Measurements from ENCODE around the gene SEL1L2.

DNA sequence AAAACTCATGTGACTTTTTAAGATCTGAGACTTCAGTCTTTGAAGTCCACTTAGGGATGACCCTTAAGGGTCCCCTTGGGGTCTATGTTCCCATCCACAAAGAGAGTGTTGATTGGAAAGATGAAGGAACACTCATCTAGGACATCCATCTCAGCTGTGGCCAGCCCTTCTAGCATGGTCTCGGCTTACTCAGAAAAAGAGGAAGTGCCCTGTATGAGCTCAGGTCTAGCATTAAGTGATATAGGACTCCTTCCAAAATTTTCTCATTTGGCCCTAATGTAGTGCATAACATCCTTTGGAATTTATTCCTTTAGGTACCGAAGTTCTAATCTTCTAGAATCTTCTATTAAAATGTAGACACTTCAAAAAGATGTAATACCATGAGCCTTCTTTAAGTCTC, 128.2 kb downstream of the SEL1L2 start:
- TF ChIP-seq POLR2A (IDR thresholded peaks at IDR 0.05; ENCODE audit: low read length) (no peak), GATA1 (IDR thresholded peaks at IDR 0.05; ENCODE audit: low read depth, low read length) (no peak)

Measured in erythroblast (primary cell).